ENCODE measurements around the gene MEP1B. TPM values are rescaled to one million over a fixed set of nuclear protein-coding genes. Genes with fewer than 3 reads are reported as not detected.

MEP1B gene
- total and polyA plus RNA-seq, 10 donors, result 0.26 to 0.27 TPM; not detected in 8

DNA sequence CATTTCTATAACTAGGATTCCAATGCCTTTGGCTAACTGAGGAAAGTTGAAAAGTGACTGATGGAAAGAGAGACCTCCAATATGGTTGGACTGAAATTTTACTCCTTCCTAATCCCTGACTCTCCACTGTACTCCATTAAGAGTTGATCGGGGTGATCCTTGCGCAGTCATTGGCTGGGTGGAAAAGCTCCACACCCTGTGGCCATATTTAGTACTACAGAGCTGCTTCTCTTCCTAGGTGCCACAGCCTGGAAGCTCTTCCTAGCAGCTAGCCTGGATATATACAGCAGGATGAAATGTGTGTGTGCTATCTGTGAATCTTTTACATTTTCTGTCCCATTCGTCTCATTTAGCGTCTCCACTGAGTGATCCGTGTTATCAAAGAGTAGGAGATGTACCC is 71.2 kb downstream of the MEP1B start:
- TF ChIP-seq POLR2A (IDR thresholded peaks at IDR 0.05), result no peak
- TF ChIP-seq POLR2AphosphoS5 (IDR thresholded peaks at IDR 0.05), result no peak
- TF ChIP-seq, protein P1, sequence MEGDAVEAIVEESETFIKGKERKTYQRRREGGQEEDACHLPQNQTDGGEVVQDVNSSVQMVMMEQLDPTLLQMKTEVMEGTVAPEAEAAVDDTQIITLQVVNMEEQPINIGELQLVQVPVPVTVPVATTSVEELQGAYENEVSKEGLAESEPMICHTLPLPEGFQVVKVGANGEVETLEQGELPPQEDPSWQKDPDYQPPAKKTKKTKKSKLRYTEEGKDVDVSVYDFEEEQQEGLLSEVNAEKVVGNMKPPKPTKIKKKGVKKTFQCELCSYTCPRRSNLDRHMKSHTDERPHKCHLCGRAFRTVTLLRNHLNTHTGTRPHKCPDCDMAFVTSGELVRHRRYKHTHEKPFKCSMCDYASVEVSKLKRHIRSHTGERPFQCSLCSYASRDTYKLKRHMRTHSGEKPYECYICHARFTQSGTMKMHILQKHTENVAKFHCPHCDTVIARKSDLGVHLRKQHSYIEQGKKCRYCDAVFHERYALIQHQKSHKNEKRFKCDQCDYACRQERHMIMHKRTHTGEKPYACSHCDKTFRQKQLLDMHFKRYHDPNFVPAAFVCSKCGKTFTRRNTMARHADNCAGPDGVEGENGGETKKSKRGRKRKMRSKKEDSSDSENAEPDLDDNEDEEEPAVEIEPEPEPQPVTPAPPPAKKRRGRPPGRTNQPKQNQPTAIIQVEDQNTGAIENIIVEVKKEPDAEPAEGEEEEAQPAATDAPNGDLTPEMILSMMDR (IDR thresholded peaks at IDR 0.05 in 8 of 11, conservative IDR thresholded peaks at IDR 0.05 in 3 of 11), result no peak
- WGBS, 5 donors, result 89 to 96% (median 95%) methylated on average over 5 of the region's 5 CpGs
- Histone ChIP-seq H3K4me1 (peaks cover 0 to 4% (median 0%) of the 10 kb centered on the region in 6 donors), H3K9me3 (no peaks in the 10 kb centered on the region), H3K27me3 (replicated peaks in 1 of 7) (peaks cover 0 to 13% (median 0%) of the 10 kb centered on the region in 7 donors), H3K27ac (no peak overlapping the region), H3K36me3 (no peaks in the 10 kb centered on the region), H3K4me3 (no peak overlapping the region)
- intact Hi-C loops (cut with DNase I; ENCODE audit: low total_unique reads), result no loop called here
- DNase-seq, result no peak

DNA sequence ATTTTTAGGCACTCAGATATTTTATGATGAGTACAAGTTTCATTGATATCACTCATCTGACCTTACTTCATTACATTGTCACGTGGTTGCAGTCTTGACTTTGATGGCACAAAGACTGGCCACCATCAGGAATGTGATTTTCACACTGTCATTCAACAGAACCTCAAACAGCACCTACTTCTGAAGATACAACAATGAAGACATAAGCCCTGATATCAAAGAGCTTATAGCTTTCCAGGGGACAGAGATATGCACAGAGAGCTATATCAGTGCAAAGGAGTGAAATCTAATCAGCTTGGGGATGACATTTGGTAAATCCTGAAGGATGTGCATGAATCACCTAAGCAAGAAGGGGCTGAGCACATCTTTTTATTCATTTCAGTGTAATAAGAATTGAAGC is 72.3 kb downstream of the MEP1B start:
- Histone ChIP-seq H3K4me3 (no peak overlapping the region), H3K4me1 (peaks cover 0 to 4% (median 0%) of the 10 kb centered on the region in 6 donors), H3K27me3 (replicated peaks in 1 of 7) (peaks cover 0 to 7% (median 0%) of the 10 kb centered on the region in 7 donors), H3K36me3 (no peaks in the 10 kb centered on the region), H3K9me3 (no peaks in the 10 kb centered on the region), H3K27ac (no peak overlapping the region)
- intact Hi-C loops (cut with DNase I; ENCODE audit: low total_unique reads), result no loop called here
- TF ChIP-seq, protein P1 (IDR thresholded peaks at IDR 0.05 in 8 of 11, conservative IDR thresholded peaks at IDR 0.05 in 3 of 11), result no peak
- TF ChIP-seq POLR2A (IDR thresholded peaks at IDR 0.05) (no peak), POLR2AphosphoS5 (IDR thresholded peaks at IDR 0.05) (no peak)
- DNase-seq, result no peak
- WGBS, 5 donors, result 45 to 77% (median 69%) methylated on average over 1 of the region's 1 CpG

DNA sequence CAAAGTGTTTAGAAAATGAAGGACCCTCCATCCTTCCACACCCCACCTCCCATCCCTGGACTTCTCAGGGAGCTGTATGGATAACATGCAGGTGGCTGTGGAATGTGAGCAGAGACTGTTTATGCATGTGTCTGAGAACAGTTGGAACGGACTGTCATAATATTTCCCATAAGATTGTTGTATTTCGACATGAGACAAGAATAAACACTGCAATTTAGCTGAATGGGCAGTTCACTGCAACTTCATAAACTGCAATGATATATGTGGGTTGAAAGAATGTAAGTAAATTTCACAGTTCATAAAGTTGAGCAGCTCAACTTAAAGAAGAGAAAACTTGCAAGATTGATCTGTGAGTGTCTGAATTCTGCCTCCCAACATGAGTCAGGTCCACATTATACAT is 74.6 kb downstream of the MEP1B start:
- H3K9me3 ChIP-seq, result no peaks in the 10 kb centered on the region
- WGBS, 5 donors, result 66 to 97% (median 83%) methylated on average over 2 of the region's 2 CpGs
- no peak for DNase-seq

DNA sequence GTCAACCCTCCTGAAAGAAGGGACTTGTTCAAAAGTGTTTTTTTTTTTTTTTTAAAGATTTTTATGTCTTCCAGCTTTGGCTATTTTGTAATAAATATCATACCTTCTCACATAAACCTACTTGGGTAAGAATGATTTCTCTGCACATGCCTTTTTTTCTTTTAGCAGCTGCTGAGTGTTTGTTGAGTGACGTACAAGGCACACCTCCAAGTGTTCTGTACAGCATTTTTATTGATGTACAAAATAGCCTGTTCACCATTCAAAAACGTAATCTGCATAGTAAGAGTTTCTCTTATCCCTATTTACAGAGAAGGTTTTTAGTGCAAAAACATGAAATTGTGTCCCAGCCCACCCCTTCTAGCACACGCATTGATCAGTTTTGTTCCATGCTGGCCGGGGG is 77.6 kb downstream of the MEP1B start:
- Histone ChIP-seq H3K9me3 (no peaks in the 10 kb centered on the region), H3K27ac (no peak overlapping the region), H3K4me1 (no peaks in the 10 kb centered on the region), H3K4me3 (no peak overlapping the region), H3K36me3 (peaks cover 0 to 13% (median 0%) of the 10 kb centered on the region in 6 donors), H3K27me3 (replicated peaks in 1 of 7) (peaks cover 0 to 7% (median 0%) of the 10 kb centered on the region in 7 donors)
- intact Hi-C loops (cut with DNase I; ENCODE audit: low total_unique reads), result no loop called here
- no peak for TF ChIP-seq POLR2AphosphoS5 (IDR thresholded peaks at IDR 0.05)
- TF ChIP-seq POLR2A (IDR thresholded peaks at IDR 0.05), result no peak
- 74 to 90% (median 89%) methylated on average over 4 of the region's 4 CpGs for WGBS, 5 donors
- DNase-seq, result no peak

More for the DNA sequence above, 74.6 kb downstream of the MEP1B start:
- H3K4me3 ChIP-seq, result no peak overlapping the region
- TF ChIP-seq POLR2AphosphoS5 (IDR thresholded peaks at IDR 0.05) (no peak), POLR2A (IDR thresholded peaks at IDR 0.05) (no peak)
- TF ChIP-seq, protein P1 (IDR thresholded peaks at IDR 0.05 in 8 of 11, conservative IDR thresholded peaks at IDR 0.05 in 3 of 11), result no peak
- peaks cover 0 to 6% (median 0%) of the 10 kb centered on the region in 7 donors for H3K27me3 ChIP-seq (replicated peaks in 1 of 7)
- no peak overlapping the region for H3K27ac ChIP-seq
- intact Hi-C loops (cut with DNase I; ENCODE audit: low total_unique reads), result no loop called here
- H3K4me1 ChIP-seq, result no peaks in the 10 kb centered on the region
- peaks cover 0 to 13% (median 0%) of the 10 kb centered on the region in 6 donors for H3K36me3 ChIP-seq

Small RNA genes lying within 50 kb of the gene (small RNA-seq; reads per million reads assigned to genes)
- gene RF00019 (0 reads per million in 4 donors), gene RNA5SP453 (0.23 to 0.90 (median 0.88) reads per million in 4 donors)

Other genes starting within 250 kb of the MEP1B start
- gene TRAPPC8, start 246.9 kb upstream of the MEP1B start, total RNA-seq, result 10 to 100 TPM; 46.4 to 64.5 (median 53.3) TPM
- gene TRAPPC8, start 246.9 kb upstream of the MEP1B start, polyA plus RNA-seq, result 10 to 100 TPM; 17.6 to 19.6 (median 19.4) TPM
- 10 to 100 TPM in 4 of 7 donors, 1 to 10 TPM in 3; 7.2 to 12.9 (median 10.6) TPM for gene RNF125, start 171.2 kb upstream of the MEP1B start, total RNA-seq
- 1 to 10 TPM; 1.8 to 2.8 (median 2.3) TPM for gene RNF125, start 171.2 kb upstream of the MEP1B start, polyA plus RNA-seq
- 10 to 100 TPM; 30.3 to 57.1 (median 43.4) TPM for gene RNF138, start 98.2 kb upstream of the MEP1B start, total RNA-seq
- gene RNF138, start 98.2 kb upstream of the MEP1B start, polyA plus RNA-seq, result 10 to 100 TPM; 15.9 to 24.6 (median 17.3) TPM

Measured in spleen (tissue), 11 donors.